ENCODE data around the gene PRICKLE4.

The PRICKLE4 gene

GRCh38 chr6:41734666-41735426 lies 45.7 kb upstream of the PRICKLE4 start:
- H3K9ac ChIP-seq (ENCODE audit: insufficient read length, low read depth): peak overlapping the region; percentile 32

GRCh38 chr6:41735427-41736185 lies 45.0 kb upstream of the PRICKLE4 start, which contains the start of gene TFEB:
Gene TFEB (minus strand): TSS chr6:41735608. CDS start chr6:41691213, 44,395 bp downstream.
- H3K36me3 ChIP-seq (ENCODE audit: insufficient read depth, insufficient read length, low read length): no peaks in the 10 kb centered on the region
- DNase-seq (ENCODE audit: low read depth, low spot score): peak; percentile 72

More at GRCh38 chr6:41734666-41735426, 45.7 kb upstream of the PRICKLE4 start:
- Histone ChIP-seq H3K36me3 (ENCODE audit: insufficient read depth, insufficient read length, low read length) (no peaks in the 10 kb centered on the region), H3K27me3 (ENCODE audit: insufficient read depth, insufficient read length) (peaks cover 6% of the 10 kb centered on the region), H3K4me1 (ENCODE audit: insufficient read depth, insufficient read length) (peaks cover 13% of the 10 kb centered on the region), H3K9me3 (ENCODE audit: insufficient read depth, low read length) (no peaks in the 10 kb centered on the region), H3K4me3 (ENCODE audit: insufficient read length, low read depth) (peak overlapping the region; percentile 47)
- no peak for DNase-seq (ENCODE audit: low read depth, low spot score)
- no peak for TF ChIP-seq SUZ12 (IDR thresholded peaks at IDR 0.05; ENCODE audit: extremely low read depth, insufficient read depth, insufficient read length)
- TF ChIP-seq ZNF274 (IDR thresholded peaks at IDR 0.05; ENCODE audit: low read depth, low read length): no peak
- TF ChIP-seq YY1 (IDR thresholded peaks at IDR 0.05; ENCODE audit: insufficient read depth, insufficient read length): no peak

GRCh38 chr6:41736186-41736733 lies 44.3 kb upstream of the PRICKLE4 start:
- DNase-seq (ENCODE audit: low read depth, low spot score): no peak
- TF ChIP-seq ZNF274 (IDR thresholded peaks at IDR 0.05; ENCODE audit: low read depth, low read length) (no peak), SUZ12 (IDR thresholded peaks at IDR 0.05; ENCODE audit: extremely low read depth, insufficient read depth, insufficient read length) (no peak), YY1 (IDR thresholded peaks at IDR 0.05; ENCODE audit: insufficient read depth, insufficient read length) (no peak)
- H3K36me3 ChIP-seq (ENCODE audit: insufficient read depth, insufficient read length, low read length): no peaks in the 10 kb centered on the region
- peaks cover 16% of the 10 kb centered on the region for H3K4me1 ChIP-seq (ENCODE audit: insufficient read depth, insufficient read length)
- no peak overlapping the region for H3K9ac ChIP-seq (ENCODE audit: insufficient read length, low read depth)
- H3K27me3 ChIP-seq (ENCODE audit: insufficient read depth, insufficient read length): peaks cover 3% of the 10 kb centered on the region
- H3K4me3 ChIP-seq (ENCODE audit: insufficient read length, low read depth): no peak overlapping the region
- H3K9me3 ChIP-seq (ENCODE audit: insufficient read depth, low read length): no peaks in the 10 kb centered on the region

More at GRCh38 chr6:41735427-41736185, 45.0 kb upstream of the PRICKLE4 start, which contains the start of gene TFEB:
- TF ChIP-seq SUZ12 (IDR thresholded peaks at IDR 0.05; ENCODE audit: extremely low read depth, insufficient read depth, insufficient read length): no peak
- TF ChIP-seq YY1 (IDR thresholded peaks at IDR 0.05; ENCODE audit: insufficient read depth, insufficient read length): no peak
- no peak for TF ChIP-seq ZNF274 (IDR thresholded peaks at IDR 0.05; ENCODE audit: low read depth, low read length)
- Histone ChIP-seq H3K27me3 (ENCODE audit: insufficient read depth, insufficient read length) (peaks cover 6% of the 10 kb centered on the region), H3K9ac (ENCODE audit: insufficient read length, low read depth) (peak within 1 kb of the TSS; percentile 32), H3K4me1 (ENCODE audit: insufficient read depth, insufficient read length) (peaks cover 16% of the 10 kb centered on the region), H3K9me3 (ENCODE audit: insufficient read depth, low read length) (no peaks in the 10 kb centered on the region), H3K4me3 (ENCODE audit: insufficient read length, low read depth) (peak within 1 kb of the TSS; percentile 47)

GRCh38 chr6:41736800-41737555 lies 43.6 kb upstream of the PRICKLE4 start:
- DNase-seq (ENCODE audit: low read depth, low spot score): no peak
- Histone ChIP-seq H3K36me3 (ENCODE audit: insufficient read depth, insufficient read length, low read length) (no peaks in the 10 kb centered on the region), H3K4me3 (ENCODE audit: insufficient read length, low read depth) (no peak overlapping the region), H3K27me3 (ENCODE audit: insufficient read depth, insufficient read length) (no peaks in the 10 kb centered on the region), H3K9ac (ENCODE audit: insufficient read length, low read depth) (no peak overlapping the region), H3K4me1 (ENCODE audit: insufficient read depth, insufficient read length) (peaks cover 16% of the 10 kb centered on the region), H3K9me3 (ENCODE audit: insufficient read depth, low read length) (no peaks in the 10 kb centered on the region)
- TF ChIP-seq ZNF274 (IDR thresholded peaks at IDR 0.05; ENCODE audit: low read depth, low read length) (no peak), YY1 (IDR thresholded peaks at IDR 0.05; ENCODE audit: insufficient read depth, insufficient read length) (no peak), SUZ12 (IDR thresholded peaks at IDR 0.05; ENCODE audit: extremely low read depth, insufficient read depth, insufficient read length) (no peak)

- no peak overlapping the region for H3K9ac ChIP-seq (ENCODE audit: insufficient read length, low read depth)
- H3K4me3 ChIP-seq (ENCODE audit: insufficient read length, low read depth): no peak overlapping the region
- H3K9me3 ChIP-seq (ENCODE audit: insufficient read depth, low read length): no peaks in the 10 kb centered on the region
- peaks cover 19% of the 10 kb centered on the region for H3K4me1 ChIP-seq (ENCODE audit: insufficient read depth, insufficient read length)
- no peak for DNase-seq (ENCODE audit: low read depth, low spot score)
- no peaks in the 10 kb centered on the region for H3K27me3 ChIP-seq (ENCODE audit: insufficient read depth, insufficient read length)
- no peak for TF ChIP-seq ZNF274 (IDR thresholded peaks at IDR 0.05; ENCODE audit: low read depth, low read length)
- no peak for TF ChIP-seq YY1 (IDR thresholded peaks at IDR 0.05; ENCODE audit: insufficient read depth, insufficient read length)
- TF ChIP-seq SUZ12 (IDR thresholded peaks at IDR 0.05; ENCODE audit: extremely low read depth, insufficient read depth, insufficient read length): no peak
- H3K36me3 ChIP-seq (ENCODE audit: insufficient read depth, insufficient read length, low read length): no peaks in the 10 kb centered on the region
Observed at GRCh38 chr6:41737591-41738130, 42.9 kb upstream of the PRICKLE4 start.

- H3K27me3 ChIP-seq (ENCODE audit: insufficient read depth, insufficient read length): no peaks in the 10 kb centered on the region
Observed at GRCh38 chr6:41739041-41739440, 41.5 kb upstream of the PRICKLE4 start.

More at GRCh38 chr6:41739041-41739440, 41.5 kb upstream of the PRICKLE4 start:
- Histone ChIP-seq H3K4me3 (ENCODE audit: insufficient read length, low read depth) (no peak overlapping the region), H3K36me3 (ENCODE audit: insufficient read depth, insufficient read length, low read length) (no peaks in the 10 kb centered on the region), H3K9me3 (ENCODE audit: insufficient read depth, low read length) (no peaks in the 10 kb centered on the region), H3K9ac (ENCODE audit: insufficient read length, low read depth) (no peak overlapping the region), H3K4me1 (ENCODE audit: insufficient read depth, insufficient read length) (peaks cover 16% of the 10 kb centered on the region)
- DNase-seq (ENCODE audit: low read depth, low spot score): no peak
- TF ChIP-seq ZNF274 (IDR thresholded peaks at IDR 0.05; ENCODE audit: low read depth, low read length) (no peak), YY1 (IDR thresholded peaks at IDR 0.05; ENCODE audit: insufficient read depth, insufficient read length) (no peak), SUZ12 (IDR thresholded peaks at IDR 0.05; ENCODE audit: extremely low read depth, insufficient read depth, insufficient read length) (no peak)
